Measurements from ENCODE around the gene LPIN1.

Gene LPIN1

DNA sequence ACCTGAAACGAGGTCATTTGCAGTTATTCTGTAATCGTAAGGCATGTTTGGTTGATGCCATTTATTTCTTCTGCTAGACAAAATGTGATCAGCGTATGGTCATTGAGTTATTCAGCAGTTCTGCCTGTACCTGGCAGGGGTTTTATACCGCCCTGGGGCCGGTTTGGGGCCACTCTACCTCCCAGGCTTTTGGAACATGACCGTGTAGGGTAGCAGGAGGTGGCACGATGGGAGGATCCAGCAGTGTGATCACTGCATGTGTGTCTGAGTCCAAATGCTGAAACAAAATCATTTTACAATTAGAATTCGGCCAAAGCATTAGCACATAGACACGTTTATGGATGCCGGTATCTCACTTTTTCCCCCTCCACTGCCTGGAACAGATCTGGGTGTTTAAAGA, 26.7 kb downstream of the LPIN1 start:
- no peak for DNase-seq
- intact Hi-C loops (cut with DNase I) = loop anchor here (10.0 kb wide), 1 partner anchor 298 kb away; no protein-coding TSS in a partner anchor

GRCh38 chr2:11773747-11774525, 27.5 kb downstream of the LPIN1 start:
- intact Hi-C loops (cut with DNase I) = loop anchor here (10.0 kb wide), 1 partner anchor 299 kb away; no protein-coding TSS in a partner anchor
- DNase-seq = no peak

- no peak for DNase-seq
- intact Hi-C loops (cut with DNase I) = loop anchor here (10.0 kb wide), 1 partner anchor 300 kb away; no protein-coding TSS in a partner anchor
Observed at GRCh38 chr2:11774600-11774999, 28.2 kb downstream of the LPIN1 start.

DNA sequence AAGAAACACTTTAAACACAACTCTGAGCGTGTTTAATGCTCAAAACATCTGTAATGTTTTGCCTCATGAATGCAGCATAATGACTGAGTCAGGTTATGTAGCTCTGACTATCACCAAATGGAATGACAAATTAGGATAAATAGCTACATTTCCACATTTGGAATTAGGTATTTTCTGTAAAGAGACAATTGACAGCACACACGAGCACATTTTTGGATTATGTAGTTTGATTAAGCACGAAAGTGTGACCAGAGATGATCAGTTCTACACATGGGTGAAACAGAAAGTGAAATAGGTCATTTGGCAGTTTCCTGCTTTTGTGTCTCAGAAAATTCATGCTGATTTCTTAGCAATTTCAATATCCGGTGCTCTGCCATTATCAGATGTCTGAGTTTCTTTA, 29.0 kb downstream of the LPIN1 start:
- intact Hi-C loops (cut with DNase I) = loop anchor here (5.0 to 10.0 kb wide), 2 partner anchors 33 to 301 kb away; no protein-coding TSS in a partner anchor
- no peak for DNase-seq

- peak in 1 of 42 donors; percentile 41 for DNase-seq
- intact Hi-C loops (cut with DNase I) = loop anchor here (5.0 to 10.0 kb wide), 2 partner anchors 35 to 302 kb away; no protein-coding TSS in a partner anchor
Observed at GRCh38 chr2:11777066-11777782, 30.8 kb downstream of the LPIN1 start.

DNA sequence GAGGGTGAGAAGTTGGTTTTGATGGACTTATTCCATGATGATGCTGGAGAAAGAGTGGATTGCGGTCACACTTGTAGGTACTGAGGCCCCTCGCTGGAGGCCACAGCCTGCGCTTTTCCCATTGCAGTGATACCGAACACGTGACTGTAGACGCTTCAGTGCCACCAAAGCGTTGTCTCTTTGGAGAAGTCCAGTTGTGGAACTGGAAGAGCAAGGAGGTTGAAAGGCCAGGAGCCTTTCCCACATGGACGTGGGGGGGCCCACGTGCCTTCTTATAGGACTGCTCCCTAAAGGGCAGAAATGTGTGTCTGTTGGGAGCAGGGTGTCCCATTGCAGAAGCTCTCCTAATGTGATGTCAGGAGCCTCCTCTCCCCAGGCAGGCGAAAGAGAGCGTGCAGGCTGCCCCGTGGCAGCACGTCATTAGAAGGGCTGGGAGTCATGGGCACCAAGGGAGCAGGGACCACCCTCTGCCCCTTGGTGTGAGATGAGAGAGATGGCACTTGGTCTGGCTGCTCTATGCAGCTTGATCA, 31.5 kb downstream of the LPIN1 start:
- intact Hi-C loops (cut with DNase I) = loop anchor here (2.0 to 10.0 kb wide), 3 partner anchors 36 to 303 kb away; no protein-coding TSS in a partner anchor
- no peak for DNase-seq

- intact Hi-C loops (cut with DNase I) = loop anchor here (2.0 to 10.0 kb wide), 3 partner anchors 36 to 304 kb away; no protein-coding TSS in a partner anchor
- no peak for DNase-seq
Observed at GRCh38 chr2:11778416-11778815, 32.0 kb downstream of the LPIN1 start.

- DNase-seq = peak; percentile 72 to 96 (median 88)
- intact Hi-C loops (cut with DNase I) = loop anchor here (2.0 to 10.0 kb wide), 3 partner anchors 37 to 304 kb away; no protein-coding TSS in a partner anchor
Observed at GRCh38 chr2:11778923-11779757, 32.7 kb downstream of the LPIN1 start.

- intact Hi-C loops (cut with DNase I) = no loop called here
- peak in 2 of 42 donors; percentile 3 to 4 for DNase-seq
Observed at GRCh38 chr2:11781602-11782001, 35.2 kb downstream of the LPIN1 start.

GRCh38 chr2:11784280-11784679, 37.8 kb downstream of the LPIN1 start:
- no peak for DNase-seq
- intact Hi-C loops (cut with DNase I) = no loop called here

GRCh38 chr2:11784747-11785610, 38.5 kb downstream of the LPIN1 start:
- DNase-seq = peak; percentile 37 to 88 (median 74)
- intact Hi-C loops (cut with DNase I) = no loop called here

DNA sequence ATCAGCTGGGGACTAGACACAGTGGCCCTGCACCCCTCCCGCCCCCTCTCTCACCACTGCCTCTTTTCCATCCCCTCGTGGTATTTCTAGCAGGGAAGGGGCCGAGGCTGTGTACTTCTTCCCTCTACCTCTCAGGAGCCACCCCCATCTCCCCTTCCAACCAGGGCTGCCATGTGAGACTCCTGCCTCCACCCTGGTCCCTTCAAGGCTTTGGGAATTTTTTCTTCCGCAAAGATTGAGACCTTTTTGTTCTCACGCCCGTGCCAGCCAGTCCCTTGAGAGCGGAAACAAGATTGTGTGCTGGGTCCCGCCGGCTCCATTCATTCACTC, 39.1 kb downstream of the LPIN1 start:
- intact Hi-C loops (cut with DNase I) = no loop called here

GRCh38 chr2:11786191-11786590, 39.8 kb downstream of the LPIN1 start:
- intact Hi-C loops (cut with DNase I) = no loop called here
- DNase-seq = peak in 1 of 42 donors; percentile 22

More for the DNA sequence above, 39.1 kb downstream of the LPIN1 start:
- DNase-seq = no peak

DNA sequence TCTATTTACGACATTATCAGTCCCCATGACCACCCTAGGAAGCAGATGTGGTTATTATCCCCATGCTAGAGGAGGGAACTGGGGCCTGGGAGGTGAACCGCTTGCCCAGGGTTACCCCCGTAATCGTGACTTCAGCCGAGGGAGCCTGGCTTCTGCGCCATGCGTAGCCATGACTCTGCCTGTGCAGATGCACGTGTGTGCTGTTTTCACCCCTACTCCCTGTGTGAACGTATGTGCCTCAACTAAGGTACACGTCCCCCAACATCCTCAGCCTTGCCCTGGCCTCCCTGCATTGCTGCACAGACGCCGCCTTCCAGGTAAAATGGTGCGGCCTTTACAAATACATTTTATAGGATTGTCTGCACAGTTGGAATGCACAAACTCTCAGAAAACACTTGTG, 40.2 kb downstream of the LPIN1 start:
- peak in 2 of 42 donors; percentile 16 to 17 for DNase-seq
- intact Hi-C loops (cut with DNase I) = no loop called here

- DNase-seq = peak in 1 of 42 donors; percentile 13
- intact Hi-C loops (cut with DNase I) = no loop called here
Observed at GRCh38 chr2:11787991-11788390, 41.6 kb downstream of the LPIN1 start.

- intact Hi-C loops (cut with DNase I) = no loop called here
- peak in 1 of 42 donors; percentile 13 for DNase-seq
Observed at GRCh38 chr2:11788461-11789124, 42.2 kb downstream of the LPIN1 start.

DNA sequence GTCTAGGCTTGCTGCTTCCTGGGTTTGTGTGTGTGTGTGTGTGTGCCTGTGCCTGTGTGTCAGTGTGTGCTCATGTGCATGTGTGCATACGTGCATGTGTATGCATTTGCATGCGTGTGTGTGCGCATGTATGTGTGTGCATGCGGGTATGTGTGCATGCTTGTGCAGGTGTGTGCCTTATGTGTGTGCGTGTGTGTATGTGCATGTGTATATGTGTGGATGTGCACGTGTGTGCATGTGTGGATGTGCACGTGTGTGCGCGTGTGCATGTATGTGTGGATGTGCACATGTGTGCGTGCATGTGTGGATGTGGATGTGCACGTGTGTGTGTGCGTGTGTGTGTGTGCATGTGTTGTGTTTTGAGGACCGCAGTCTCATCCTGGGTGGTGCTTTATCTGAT, 42.8 kb downstream of the LPIN1 start:
- intact Hi-C loops (cut with DNase I) = no loop called here
- no peak for DNase-seq
